HepG2 (cell line): ENCODE measurements around the gene TLCD3B. TPM values are rescaled to one million over a fixed set of nuclear protein-coding genes. Genes with fewer than 3 reads are reported as not detected.

Experiments used
- BCL6 ChIP-seq: IDR thresholded peaks from 2 replicates; pipeline ENCODE4 v1.6.1; 2016; ENCODE audit warnings: missing genetic modification reagents, missing compliant biosample characterization
- CBFB ChIP-seq: sonication (generic); formaldehyde crosslinking; IDR thresholded peaks from 2 replicates; pipeline ENCODE4 v1.4.0; 2020; ENCODE audit warnings: missing genetic modification reagents
- FOXM1 ChIP-seq: sonication (generic); formaldehyde crosslinking; IDR thresholded peaks from 2 replicates; pipeline ENCODE4 v1.5.0; 2020; ENCODE audit warnings: missing genetic modification reagents
- HDAC1 ChIP-seq: sonication (generic); formaldehyde crosslinking; IDR thresholded peaks from 2 replicates; pipeline ENCODE4 v1.5.1; 2020; ENCODE audit warnings: mild to moderate bottlenecking, missing genetic modification reagents
- HIVEP1 ChIP-seq: sonication (generic); formaldehyde crosslinking; IDR thresholded peaks from 2 replicates; pipeline ENCODE4 v1.4.0; 2020; ENCODE audit warnings: mild to moderate bottlenecking, missing genetic modification reagents
- JUNB ChIP-seq: sonication (generic); formaldehyde crosslinking; IDR thresholded peaks from 2 replicates; pipeline ENCODE4 v1.8.0; 2022; ENCODE audit warnings: missing genetic modification reagents, mild to moderate bottlenecking, borderline replicate concordance
- PITX1 ChIP-seq: sonication (generic); formaldehyde crosslinking; IDR thresholded peaks from 2 replicates; pipeline ENCODE4 v1.5.1; 2020; ENCODE audit warnings: mild to moderate bottlenecking, missing genetic modification reagents
- RFXAP ChIP-seq: sonication (generic); formaldehyde crosslinking; IDR thresholded peaks from 2 replicates; pipeline ENCODE4 v1.4.0; 2020; ENCODE audit warnings: missing genetic modification reagents, borderline replicate concordance
- YY1 ChIP-seq: IDR thresholded peaks from 2 replicates; pipeline ENCODE4 v1.6.1; 2011; ENCODE audit warnings: low read length, low read depth, moderate library complexity, mild to moderate bottlenecking; ENCODE audit not compliant: insufficient read depth, insufficient replicate concordance
- ZNF207 ChIP-seq: fragments of 450-650 bp; IDR thresholded peaks from 2 replicates; pipeline ENCODE4 v1.6.1; 2016; ENCODE audit warnings: antibody characterized with exemption, borderline replicate concordance
- ZNF441 ChIP-seq: sonication (generic); formaldehyde crosslinking; IDR thresholded peaks from 2 replicates; pipeline ENCODE4 v1.7.0; 2021; ENCODE audit warnings: missing genetic modification reagents, borderline replicate concordance
- ZNF788 ChIP-seq: sonication (generic); formaldehyde crosslinking; IDR thresholded peaks from 2 replicates; pipeline ENCODE4 v1.5.0; 2020; ENCODE audit warnings: mild to moderate bottlenecking, missing genetic modification reagents, borderline replicate concordance
- polyA plus RNA-seq, 8 experiments: library from polyadenylated mRNA; depleted of rRNA in 3 of 8; stranded (reverse) in 7 of 8; unstranded in 1 of 8; fragments of >200 nt; fragmentation: Illumina TruSeq in 4 of 8; extraction: Trizol in 4 of 8; gene quantifications; 2 replicates each; pipeline versions ENCODE4 v1.2.1 to v1.2.3, GENCODE V29; 2011 to 2016; ENCODE audit warnings: low read depth in 4 of 8, missing spikeins in 1 of 8, mixed read lengths in 1 of 8; ENCODE audit not compliant: insufficient read depth in 1 of 8
- total RNA-seq, 5 experiments: library from RNA; depleted of rRNA; stranded (reverse); fragments of >200 nt; fragmentation: Illumina TruSeq; extraction: Trizol; gene quantifications; 2 replicates each; pipeline ENCODE4 v1.2.3, GENCODE V29; 2016; ENCODE audit warnings: low read depth in 1 of 5
- TF ChIP-seq, protein P1 (sequence below): sonication (generic); formaldehyde crosslinking; IDR thresholded peaks from 2 replicates; pipeline ENCODE4 v1.4.0; 2020; ENCODE audit warnings: missing genetic modification reagents, borderline replicate concordance
- TF ChIP-seq, protein P2 (sequence below): sonication (generic); formaldehyde crosslinking; IDR thresholded peaks from 2 replicates; pipeline ENCODE4 v1.4.0; 2020; ENCODE audit warnings: mild to moderate bottlenecking, missing genetic modification reagents
- TF ChIP-seq, protein P3 (sequence below): sonication (generic); formaldehyde crosslinking; conservative IDR thresholded peaks from 2 replicates; pipeline ENCODE4 v1.4.0; 2020; ENCODE audit warnings: missing genetic modification reagents
- TF ChIP-seq, protein P4 (sequence below): IDR thresholded peaks from 2 replicates; pipeline ENCODE4 v1.6.1; 2016; ENCODE audit warnings: low read depth, control low read depth
- TF ChIP-seq, protein P5 (sequence below): sonication (generic); formaldehyde crosslinking; IDR thresholded peaks from 2 replicates; pipeline ENCODE4 v1.5.1; 2020; ENCODE audit warnings: missing genetic modification reagents, mild to moderate bottlenecking, borderline replicate concordance

TLCD3B gene
- total and polyA plus RNA-seq, 2 of the 13 experiments (the other 11 are each of a cell fraction or from before 2014, with no cell fraction given): not detected

- TF ChIP-seq, protein P1, sequence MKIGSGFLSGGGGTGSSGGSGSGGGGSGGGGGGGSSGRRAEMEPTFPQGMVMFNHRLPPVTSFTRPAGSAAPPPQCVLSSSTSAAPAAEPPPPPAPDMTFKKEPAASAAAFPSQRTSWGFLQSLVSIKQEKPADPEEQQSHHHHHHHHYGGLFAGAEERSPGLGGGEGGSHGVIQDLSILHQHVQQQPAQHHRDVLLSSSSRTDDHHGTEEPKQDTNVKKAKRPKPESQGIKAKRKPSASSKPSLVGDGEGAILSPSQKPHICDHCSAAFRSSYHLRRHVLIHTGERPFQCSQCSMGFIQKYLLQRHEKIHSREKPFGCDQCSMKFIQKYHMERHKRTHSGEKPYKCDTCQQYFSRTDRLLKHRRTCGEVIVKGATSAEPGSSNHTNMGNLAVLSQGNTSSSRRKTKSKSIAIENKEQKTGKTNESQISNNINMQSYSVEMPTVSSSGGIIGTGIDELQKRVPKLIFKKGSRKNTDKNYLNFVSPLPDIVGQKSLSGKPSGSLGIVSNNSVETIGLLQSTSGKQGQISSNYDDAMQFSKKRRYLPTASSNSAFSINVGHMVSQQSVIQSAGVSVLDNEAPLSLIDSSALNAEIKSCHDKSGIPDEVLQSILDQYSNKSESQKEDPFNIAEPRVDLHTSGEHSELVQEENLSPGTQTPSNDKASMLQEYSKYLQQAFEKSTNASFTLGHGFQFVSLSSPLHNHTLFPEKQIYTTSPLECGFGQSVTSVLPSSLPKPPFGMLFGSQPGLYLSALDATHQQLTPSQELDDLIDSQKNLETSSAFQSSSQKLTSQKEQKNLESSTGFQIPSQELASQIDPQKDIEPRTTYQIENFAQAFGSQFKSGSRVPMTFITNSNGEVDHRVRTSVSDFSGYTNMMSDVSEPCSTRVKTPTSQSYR (CRISPR knock-in tag): no peak
- TF ChIP-seq, protein P2, sequence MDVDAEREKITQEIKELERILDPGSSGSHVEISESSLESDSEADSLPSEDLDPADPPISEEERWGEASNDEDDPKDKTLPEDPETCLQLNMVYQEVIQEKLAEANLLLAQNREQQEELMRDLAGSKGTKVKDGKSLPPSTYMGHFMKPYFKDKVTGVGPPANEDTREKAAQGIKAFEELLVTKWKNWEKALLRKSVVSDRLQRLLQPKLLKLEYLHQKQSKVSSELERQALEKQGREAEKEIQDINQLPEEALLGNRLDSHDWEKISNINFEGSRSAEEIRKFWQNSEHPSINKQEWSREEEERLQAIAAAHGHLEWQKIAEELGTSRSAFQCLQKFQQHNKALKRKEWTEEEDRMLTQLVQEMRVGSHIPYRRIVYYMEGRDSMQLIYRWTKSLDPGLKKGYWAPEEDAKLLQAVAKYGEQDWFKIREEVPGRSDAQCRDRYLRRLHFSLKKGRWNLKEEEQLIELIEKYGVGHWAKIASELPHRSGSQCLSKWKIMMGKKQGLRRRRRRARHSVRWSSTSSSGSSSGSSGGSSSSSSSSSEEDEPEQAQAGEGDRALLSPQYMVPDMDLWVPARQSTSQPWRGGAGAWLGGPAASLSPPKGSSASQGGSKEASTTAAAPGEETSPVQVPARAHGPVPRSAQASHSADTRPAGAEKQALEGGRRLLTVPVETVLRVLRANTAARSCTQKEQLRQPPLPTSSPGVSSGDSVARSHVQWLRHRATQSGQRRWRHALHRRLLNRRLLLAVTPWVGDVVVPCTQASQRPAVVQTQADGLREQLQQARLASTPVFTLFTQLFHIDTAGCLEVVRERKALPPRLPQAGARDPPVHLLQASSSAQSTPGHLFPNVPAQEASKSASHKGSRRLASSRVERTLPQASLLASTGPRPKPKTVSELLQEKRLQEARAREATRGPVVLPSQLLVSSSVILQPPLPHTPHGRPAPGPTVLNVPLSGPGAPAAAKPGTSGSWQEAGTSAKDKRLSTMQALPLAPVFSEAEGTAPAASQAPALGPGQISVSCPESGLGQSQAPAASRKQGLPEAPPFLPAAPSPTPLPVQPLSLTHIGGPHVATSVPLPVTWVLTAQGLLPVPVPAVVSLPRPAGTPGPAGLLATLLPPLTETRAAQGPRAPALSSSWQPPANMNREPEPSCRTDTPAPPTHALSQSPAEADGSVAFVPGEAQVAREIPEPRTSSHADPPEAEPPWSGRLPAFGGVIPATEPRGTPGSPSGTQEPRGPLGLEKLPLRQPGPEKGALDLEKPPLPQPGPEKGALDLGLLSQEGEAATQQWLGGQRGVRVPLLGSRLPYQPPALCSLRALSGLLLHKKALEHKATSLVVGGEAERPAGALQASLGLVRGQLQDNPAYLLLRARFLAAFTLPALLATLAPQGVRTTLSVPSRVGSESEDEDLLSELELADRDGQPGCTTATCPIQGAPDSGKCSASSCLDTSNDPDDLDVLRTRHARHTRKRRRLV (CRISPR knock-in tag): no peak
- TF ChIP-seq, protein P3, sequence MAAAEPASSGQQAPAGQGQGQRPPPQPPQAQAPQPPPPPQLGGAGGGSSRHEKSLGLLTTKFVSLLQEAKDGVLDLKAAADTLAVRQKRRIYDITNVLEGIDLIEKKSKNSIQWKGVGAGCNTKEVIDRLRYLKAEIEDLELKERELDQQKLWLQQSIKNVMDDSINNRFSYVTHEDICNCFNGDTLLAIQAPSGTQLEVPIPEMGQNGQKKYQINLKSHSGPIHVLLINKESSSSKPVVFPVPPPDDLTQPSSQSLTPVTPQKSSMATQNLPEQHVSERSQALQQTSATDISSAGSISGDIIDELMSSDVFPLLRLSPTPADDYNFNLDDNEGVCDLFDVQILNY: no peak; the same call in 1 of the 2 replicates
- peak; percentile 83; the same call in 1 of the 2 replicates for TF ChIP-seq ZNF788 (CRISPR knock-in tag)
- TF ChIP-seq, protein P4, sequence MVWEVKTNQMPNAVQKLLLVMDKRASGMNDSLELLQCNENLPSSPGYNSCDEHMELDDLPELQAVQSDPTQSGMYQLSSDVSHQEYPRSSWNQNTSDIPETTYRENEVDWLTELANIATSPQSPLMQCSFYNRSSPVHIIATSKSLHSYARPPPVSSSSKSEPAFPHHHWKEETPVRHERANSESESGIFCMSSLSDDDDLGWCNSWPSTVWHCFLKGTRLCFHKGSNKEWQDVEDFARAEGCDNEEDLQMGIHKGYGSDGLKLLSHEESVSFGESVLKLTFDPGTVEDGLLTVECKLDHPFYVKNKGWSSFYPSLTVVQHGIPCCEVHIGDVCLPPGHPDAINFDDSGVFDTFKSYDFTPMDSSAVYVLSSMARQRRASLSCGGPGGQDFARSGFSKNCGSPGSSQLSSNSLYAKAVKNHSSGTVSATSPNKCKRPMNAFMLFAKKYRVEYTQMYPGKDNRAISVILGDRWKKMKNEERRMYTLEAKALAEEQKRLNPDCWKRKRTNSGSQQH (CRISPR knock-in tag): peak; percentile 67; the same call in 1 of the 2 replicates
- TF ChIP-seq FOXM1 (CRISPR knock-in tag): no peak
- peak; percentile 64 for TF ChIP-seq YY1
- peak; percentile 95 for TF ChIP-seq HDAC1 (CRISPR knock-in tag)
- 0 out of 2 replicates have a peak, but pooled peaks have one; percentile 24 for TF ChIP-seq CBFB (CRISPR knock-in tag)
- no peak for TF ChIP-seq PITX1
- TF ChIP-seq ZNF441: no peak
- TF ChIP-seq RFXAP (CRISPR knock-in tag): peak; percentile 54; the same call in 1 of the 2 replicates
- TF ChIP-seq ZNF207: no peak
- TF ChIP-seq BCL6 (CRISPR knock-in tag): peak; percentile 28; the same call in 1 of the 2 replicates
- TF ChIP-seq, protein P5, sequence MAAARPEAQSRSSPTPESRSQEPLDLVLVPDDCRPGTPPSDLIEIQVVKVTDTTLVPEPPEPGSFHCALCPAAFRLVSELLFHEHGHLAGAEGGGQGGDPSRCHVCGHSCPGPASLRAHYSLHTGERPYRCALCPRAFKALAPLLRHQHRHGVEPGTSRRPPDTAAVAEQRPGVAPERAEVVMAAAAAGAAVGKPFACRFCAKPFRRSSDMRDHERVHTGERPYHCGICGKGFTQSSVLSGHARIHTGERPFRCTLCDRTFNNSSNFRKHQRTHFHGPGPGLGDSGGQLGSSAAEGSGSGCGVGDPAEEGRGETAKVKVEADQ: peak; percentile 50; the same call in 1 of the 2 replicates
- peak; percentile 50; the same call in 1 of the 2 replicates for TF ChIP-seq HIVEP1 (CRISPR knock-in tag)
- TF ChIP-seq JUNB (CRISPR knock-in tag): peak; percentile 40; the same call in 1 of the 2 replicates
Measured at GRCh38 chr16:30075503-30076275, 44.6 kb upstream of the TLCD3B start, which contains the start of gene PPP4C (continued).
